K562 treated with DMSO at 1 percent for 24 hours (cell line): ENCODE measurements around the gene AXL. TPM values are rescaled to one million over a fixed set of nuclear protein-coding genes. Genes with fewer than 3 reads are reported as not detected.

Experiments
- total RNA-seq: library from RNA; unstranded; fragments of 300-600 nt; gene quantifications from 2 replicates; pipeline ENCODE4 v1.2.3, GENCODE V29; 2022; ENCODE audit warnings: low read depth; ENCODE audit not compliant: insufficient read depth

Gene AXL
- 0.47 and 0.88 TPM in 2 replicates for total RNA-seq

GRCh38 chr19:41218615-41219507, at the start of gene AXL:
Gene AXL (plus strand): TSS chr19:41219223. CDS start chr19:41219393, 170 bp downstream.

GRCh38 chr19:41192574-41193429, 26.2 kb upstream of the AXL start, which contains the start of gene CYP2S1:
Gene CYP2S1 (plus strand): TSS chr19:41193219. CDS start chr19:41193265, 46 bp downstream.

GRCh38 chr19:41263850-41264580, 45.0 kb downstream of the AXL start, which contains the start of gene HNRNPUL1:
Gene HNRNPUL1 (plus strand): TSS chr19:41264372. CDS start chr19:41264504, 132 bp downstream.

DNA sequence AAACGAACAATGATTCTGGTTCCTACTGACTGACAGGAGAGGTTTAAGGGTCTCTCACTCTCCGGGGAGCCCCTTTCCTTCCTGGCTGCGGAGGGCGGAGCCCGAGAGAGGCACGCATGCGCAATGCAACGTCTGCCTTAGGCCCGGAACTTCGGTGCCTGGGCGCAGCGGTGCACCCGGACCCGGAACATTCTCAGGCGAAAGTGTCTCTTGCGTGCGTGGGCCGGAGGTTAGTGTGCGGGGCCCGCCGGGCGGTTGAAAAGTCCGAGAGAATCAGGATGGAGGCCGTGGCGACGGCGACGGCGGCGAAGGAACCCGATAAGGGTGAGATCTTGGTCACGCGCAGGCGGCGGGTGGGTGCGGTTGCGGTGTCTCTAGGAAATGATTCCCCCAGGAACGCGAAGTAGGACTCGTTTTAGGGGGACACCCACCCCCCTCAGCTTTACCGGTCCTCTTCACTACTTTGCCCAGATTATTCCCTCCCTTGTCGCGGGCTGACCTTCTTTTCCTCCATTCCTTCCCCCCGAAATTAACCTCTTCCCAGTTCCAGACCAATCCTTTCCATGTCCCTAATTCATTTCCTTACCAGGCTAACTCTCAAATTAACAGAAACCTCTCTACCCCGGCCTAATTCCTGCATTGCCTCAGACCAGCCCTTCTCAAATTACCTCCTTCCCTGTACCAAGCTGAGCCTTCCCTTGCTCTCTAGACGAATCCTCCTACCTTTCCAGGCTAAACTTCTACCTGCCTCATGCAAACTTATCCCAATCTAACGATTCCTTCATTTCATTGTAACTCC, 91.2 kb downstream of the AXL start, which contains the start of gene CCDC97:
Gene CCDC97 (plus strand): TSS at position 140 of the 799 bp plus-strand sequence. CDS start 139 bp downstream, at position 279.

Other genes with a start within 250 kb of the AXL start
- not detected in 2 replicates for gene CYP2B6, start 227.9 kb upstream of the AXL start, total RNA-seq
- not detected in 2 replicates for gene CYP2A13, start 130.8 kb upstream of the AXL start, total RNA-seq
- gene CYP2F1, start 104.8 kb upstream of the AXL start, total RNA-seq: 2.0 and 6.4 TPM in 2 replicates
- gene CYP2S1, start 26.0 kb upstream of the AXL start, total RNA-seq: 1.3 and 4.7 TPM in 2 replicates
- 148 and 151 TPM in 2 replicates for gene HNRNPUL1, start 45.1 kb downstream of the AXL start, total RNA-seq
- gene CCDC97, start 90.9 kb downstream of the AXL start, total RNA-seq: 39.1 and 39.2 TPM in 2 replicates
- gene TGFB1, start 134.7 kb downstream of the AXL start, total RNA-seq: 233 and 239 TPM in 2 replicates
- gene B9D2, start 144.9 kb downstream of the AXL start, total RNA-seq: 10.7 and 16.9 TPM in 2 replicates
- gene TMEM91, start 157.3 kb downstream of the AXL start, total RNA-seq: 7.0 and 7.3 TPM in 2 replicates
- 33.9 and 44.8 TPM in 2 replicates for gene EXOSC5, start 178.1 kb downstream of the AXL start, total RNA-seq
- 72.3 and 74.8 TPM in 2 replicates for gene BCKDHA, start 178.6 kb downstream of the AXL start, total RNA-seq
- 9.5 and 14.8 TPM in 2 replicates for gene B3GNT8, start 208.2 kb downstream of the AXL start, total RNA-seq
- gene DMAC2, start 220.7 kb downstream of the AXL start, total RNA-seq: 68.0 and 75.7 TPM in 2 replicates
- gene ERICH4, start 223.9 kb downstream of the AXL start, total RNA-seq: not detected in 2 replicates